OCI-LY7 (cell line): ENCODE results near the gene SCAF8. TPM values are rescaled to one million over a fixed set of nuclear protein-coding genes. Genes with fewer than 3 reads are reported as not detected.

ENCODE experiments used
- BruUV-seq: library from RNA; stranded (reverse); fragments of 400-500 nt; replicated peaks from 2 replicates; lab custom pipeline; 2021; lab: Mats Ljungman, UMichigan
- CTCF ChIA-PET: fragments of 300-600 bp; sonication (Branson Sonifier 250); formaldehyde crosslinking; loops from one replicate; lab custom pipeline; 2022; ENCODE audit warnings: antibody characterized with exemption; ENCODE audit not compliant: unreplicated experiment; lab: Charles Lee
- POLR2A ChIA-PET: fragments of 300-600 bp; sonication (Branson Sonifier 250); formaldehyde crosslinking; loops from one replicate; lab custom pipeline; 2022; ENCODE audit warnings: antibody characterized with exemption; lab: Charles Lee
- DNase-seq: peaks from one replicate; pipeline ENCODE4 v3.0.0-alpha.2; 2015; ENCODE audit warnings: low spot score
- H2AFZ ChIP-seq: fragments of 200-600 bp; sonication (generic), shearing (Covaris generic); 2 replicates; pipeline ENCODE4 v1.6.1; 2014; ENCODE audit warnings: mild to moderate bottlenecking, antibody characterized with exemption, low read length, moderate library complexity
- H3K27ac ChIP-seq: fragments of 200-600 bp; sonication (generic); 2 replicates; pipeline ENCODE4 v1.5.1; 2014; ENCODE audit warnings: mixed run types, low read depth, mild to moderate bottlenecking, moderate library complexity, low read length, inconsistent platforms; ENCODE audit not compliant: poor library complexity, severe bottlenecking
- H3K36me3 ChIP-seq: fragments of 200-600 bp; sonication (generic); 2 replicates; pipeline ENCODE4 v1.6.1; 2014; ENCODE audit warnings: mild to moderate bottlenecking, antibody characterized with exemption, low read length, moderate library complexity, mixed read lengths; ENCODE audit not compliant: insufficient read depth
- H3K4me1 ChIP-seq: fragments of 200-600 bp; sonication (generic); 2 replicates; pipeline ENCODE4 v1.5.1; 2014; ENCODE audit warnings: mild to moderate bottlenecking, low read length; ENCODE audit not compliant: insufficient read depth, poor library complexity, severe bottlenecking
- H3K4me2 ChIP-seq: fragments of 200-600 bp; sonication (generic); 2 replicates; pipeline ENCODE4 v1.6.1; 2014; ENCODE audit warnings: mild to moderate bottlenecking, low read length
- H3K4me3 ChIP-seq: fragments of 200-600 bp; sonication (generic); 2 replicates; pipeline ENCODE4 v1.5.1; 2014; ENCODE audit warnings: mild to moderate bottlenecking, low read depth, low read length; ENCODE audit not compliant: poor library complexity, severe bottlenecking
- H3K79me2 ChIP-seq: fragments of 200-600 bp; sonication (generic); 2 replicates; pipeline ENCODE4 v1.6.1; 2016; ENCODE audit warnings: low read depth, mild to moderate bottlenecking, low read length, moderate library complexity, mixed read lengths; ENCODE audit not compliant: insufficient read depth
- H3K9me2 ChIP-seq: fragments of 200-600 bp; sonication (generic); 2 replicates; pipeline ENCODE4 v1.6.1; 2016; ENCODE audit warnings: mild to moderate bottlenecking, low read length, mixed read lengths; ENCODE audit not compliant: insufficient read depth
- H3K9me3 ChIP-seq: fragments of 200-600 bp; sonication (generic); 2 replicates; pipeline ENCODE4 v1.6.1; 2014; ENCODE audit warnings: mild to moderate bottlenecking, mixed run types, low read length, mixed read lengths
- H4K20me1 ChIP-seq: fragments of 200-600 bp; sonication (generic); 2 replicates; pipeline ENCODE4 v1.6.1; 2014; ENCODE audit warnings: mild to moderate bottlenecking, antibody characterized with exemption, low read length, moderate library complexity, mixed read lengths; ENCODE audit not compliant: insufficient read depth
- CTCF ChIP-seq: fragments of 200-600 bp; sonication (generic); conservative IDR thresholded peaks from 2 replicates; pipeline ENCODE4 v1.5.1; 2014; ENCODE audit warnings: mild to moderate bottlenecking, antibody characterized with exemption, low read length, moderate library complexity, mixed read lengths
- EZH2phosphoT487 ChIP-seq: fragments of 200-600 bp; sonication (generic); IDR thresholded peaks from 2 replicates; pipeline ENCODE4 v1.6.1; 2018; ENCODE audit warnings: low read depth, borderline replicate concordance, mild to moderate bottlenecking, mixed run types, antibody characterized with exemption, low read length, moderate library complexity, mixed read lengths
- intact Hi-C: fragments of 100-400 bp; cut with micrococcal nuclease; formaldehyde crosslinking; loops from one replicate; pipeline ENCODE4 v1.10.0; 2022; ENCODE audit not compliant: unreplicated experiment
- microRNA-seq: library from miRNA; unstranded; fragments of <30 nt; microRNA quantifications from one replicate; pipeline ENCODE4 v1.2.0, GENCODE V29; 2022; ENCODE audit warnings: borderline replicate concordance
- small RNA-seq: library from RNA; depleted of rRNA; stranded (forward); fragments of <200 nt; gene quantifications from one replicate; pipeline ENCODE3, GENCODE V24; 2014
- total RNA-seq, 2 experiments: library from RNA; depleted of rRNA in 1 of 2; stranded (reverse); fragments of >200 nt in 1 of 2; shearing (Covaris generic) in 1 of 2; gene quantifications; 2 replicates each; pipeline ENCODE4 v1.2.3, GENCODE V29; 2014 to 2022

The SCAF8 gene
- total RNA-seq, 2 experiments from 2014 or later = 25.8 to 47.0 TPM

GRCh38 chr6:154878871-154879491, 145.8 kb downstream of the SCAF8 start:
- intact Hi-C loops = no loop called here
- H3K79me2 ChIP-seq = no peaks in the 10 kb centered on the region
- H3K4me2 ChIP-seq = no peak overlapping the region
- no peak overlapping the region for H2AFZ ChIP-seq
- H3K9me2 ChIP-seq = no peaks in the 10 kb centered on the region
- H3K4me3 ChIP-seq = no peak overlapping the region
- POLR2A ChIA-PET = no interaction called here
- H3K27ac ChIP-seq = no peak overlapping the region
- no peaks in the 10 kb centered on the region for H3K9me3 ChIP-seq
- CTCF ChIA-PET = no interaction called here
- no peaks in the 10 kb centered on the region for H3K4me1 ChIP-seq
- no peaks in the 10 kb centered on the region for H4K20me1 ChIP-seq
- no peaks in the 10 kb centered on the region; the same call in 1 of the 2 replicates for H3K36me3 ChIP-seq
- TF ChIP-seq EZH2phosphoT487 (no peak), CTCF (no peak)
- DNase-seq = no peak
- BruUV-seq = no TSS peak

GRCh38 chr6:154882107-154882506, 148.9 kb downstream of the SCAF8 start:
- Histone ChIP-seq H3K36me3 (no peaks in the 10 kb centered on the region), H4K20me1 (no peaks in the 10 kb centered on the region), H3K9me3 (no peaks in the 10 kb centered on the region), H3K79me2 (no peaks in the 10 kb centered on the region), H2AFZ (no peak overlapping the region), H3K9me2 (no peaks in the 10 kb centered on the region), H3K4me2 (no peak overlapping the region), H3K4me3 (no peak overlapping the region), H3K4me1 (no peaks in the 10 kb centered on the region), H3K27ac (no peak overlapping the region)
- ChIA-PET POLR2A (no interaction called here), CTCF (no interaction called here)
- TF ChIP-seq EZH2phosphoT487 = no peak
- BruUV-seq = no TSS peak
- DNase-seq = no peak
- intact Hi-C loops = no loop called here

Small RNAs within 50 kb of the gene (microRNA-seq; reads per million reads assigned to microRNA genes)
- gene MIR1273C = not detected

Small RNAs within 50 kb of the gene (small RNA-seq; reads per million reads assigned to genes)
- gene MIR1273C = not detected
- gene RNU6-824P = not detected

Other genes starting within 250 kb of the SCAF8 start
- not detected in 2 replicates for gene CNKSR3, start 222.7 kb upstream of the SCAF8 start, total RNA-seq (2014; rRNA removed; shearing (Covaris generic))
- gene CNKSR3, start 222.7 kb upstream of the SCAF8 start, total RNA-seq (2022) = not detected in 2 replicates